Measurements from ENCODE around the gene HSF5. TPM values are rescaled to one million over a fixed set of nuclear protein-coding genes. Genes with fewer than 3 reads are reported as not detected.

The HSF5 gene
- total and polyA plus RNA-seq, 2 donors (not counting 3 experiments of a cell fraction or from before 2014, with no cell fraction given): 0.03 TPM; not detected in 1

GRCh38 chr17:58531122-58531521 is 42.9 kb upstream of the HSF5 start:
- DNase-seq (ENCODE audit: low read depth, low spot score): no peak
- CTCF ChIA-PET: interaction anchor here (1.5 to 2.3 kb wide), 3 partner anchors 10 to 12 kb away, joined by 6 to 9 read pairs (median 6); no protein-coding TSS in a partner anchor
- intact Hi-C loops (cut with micrococcal nuclease) (no loop called here), dilution Hi-C loops (cut with MboI; ENCODE audit: extremely low pct_ligation_motif_present, low sequenced_read_pairs) (no loop called here)
- no peak overlapping the region for H3K9ac ChIP-seq (replicated peaks; ENCODE audit: extremely low read depth, insufficient read depth, low read length)
- no TSS peak for BruUV-seq (replicated peaks)
- peak overlapping the region in 1 of 3 experiments; percentile 44 for H3K4me3 ChIP-seq (replicated peaks in 1 of 3; ENCODE audit: insufficient read depth in 1 of 3, low read depth in 1 of 3, low read length in 3 of 3)
- POLR2A ChIA-PET: no interaction called here
- H4K20me1 ChIP-seq (replicated peaks; ENCODE audit: control insufficient read depth, extremely low read depth, insufficient read depth, low read length): no peaks in the 10 kb centered on the region
- H3K36me3 ChIP-seq (ENCODE audit: control insufficient read depth in 2 of 2, extremely low read depth in 1 of 2, insufficient read depth in 2 of 2, low read length in 2 of 2): no peaks in the 10 kb centered on the region
- TF ChIP-seq GATA2 (IDR thresholded peaks at IDR 0.05; ENCODE audit: insufficient read depth, insufficient read length, low read depth, low read length): no peak
- H3K4me2 ChIP-seq (ENCODE audit: insufficient read depth, low read length): peak overlapping the region; percentile 88
- no peak overlapping the region for H3K27ac ChIP-seq (ENCODE audit: insufficient read depth, low read depth, low read length)
- H3K27me3 ChIP-seq (ENCODE audit: control insufficient read depth in 2 of 2, insufficient read depth in 2 of 2, low read length in 2 of 2): peaks cover under 1 to 2% of the 10 kb centered on the region in 2 experiments
- H3K9me3 ChIP-seq (replicated peaks; ENCODE audit: control insufficient read depth, insufficient read depth, low read length): no peaks in the 10 kb centered on the region
- no peaks in the 10 kb centered on the region for H3K9me1 ChIP-seq (replicated peaks; ENCODE audit: control insufficient read depth, extremely low read depth, insufficient read depth, low read length)
- no peaks in the 10 kb centered on the region for H3K79me2 ChIP-seq (ENCODE audit: control insufficient read depth, insufficient read depth, low read length)
- H2AFZ ChIP-seq (ENCODE audit: low read depth, low read length): no peak overlapping the region
- FAIRE-seq: no peak
- H3K4me1 ChIP-seq (ENCODE audit: control insufficient read depth, extremely low read depth, insufficient read depth, low read length): peaks cover 15% of the 10 kb centered on the region

DNA sequence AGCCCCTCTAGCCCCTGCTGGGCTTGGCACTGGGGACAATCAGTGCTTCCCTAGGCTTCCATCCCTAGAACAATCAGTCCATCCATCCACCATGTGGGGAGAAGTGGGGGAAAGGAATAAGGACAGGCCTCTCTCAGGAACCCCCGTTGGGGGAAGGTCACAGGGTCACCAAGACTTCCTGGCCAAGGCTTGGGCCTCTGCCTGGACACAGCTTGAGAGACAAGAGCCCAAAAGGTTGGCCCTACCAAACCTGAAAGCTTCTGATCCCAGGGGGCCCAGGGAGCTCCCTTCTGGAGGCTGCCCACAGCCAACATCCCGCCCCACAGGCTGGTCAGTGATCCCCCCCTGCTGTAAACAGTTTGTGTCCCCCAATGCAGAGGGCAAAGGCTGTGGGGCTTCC is 42.4 kb upstream of the HSF5 start:
- Histone ChIP-seq H3K9ac (replicated peaks; ENCODE audit: extremely low read depth, insufficient read depth, low read length) (no peak overlapping the region), H3K4me1 (ENCODE audit: control insufficient read depth, extremely low read depth, insufficient read depth, low read length) (peaks cover 16% of the 10 kb centered on the region), H4K20me1 (replicated peaks; ENCODE audit: control insufficient read depth, extremely low read depth, insufficient read depth, low read length) (no peaks in the 10 kb centered on the region), H3K79me2 (ENCODE audit: control insufficient read depth, insufficient read depth, low read length) (no peaks in the 10 kb centered on the region), H3K36me3 (ENCODE audit: control insufficient read depth in 2 of 2, extremely low read depth in 1 of 2, insufficient read depth in 2 of 2, low read length in 2 of 2) (no peaks in the 10 kb centered on the region), H3K9me3 (replicated peaks; ENCODE audit: control insufficient read depth, insufficient read depth, low read length) (no peaks in the 10 kb centered on the region), H3K4me3 (replicated peaks in 1 of 3; ENCODE audit: insufficient read depth in 1 of 3, low read depth in 1 of 3, low read length in 3 of 3) (no peak overlapping the region), H3K4me2 (ENCODE audit: insufficient read depth, low read length) (no peak overlapping the region), H3K9me1 (replicated peaks; ENCODE audit: control insufficient read depth, extremely low read depth, insufficient read depth, low read length) (no peaks in the 10 kb centered on the region), H2AFZ (ENCODE audit: low read depth, low read length) (no peak overlapping the region), H3K27me3 (ENCODE audit: control insufficient read depth in 2 of 2, insufficient read depth in 2 of 2, low read length in 2 of 2) (peaks cover 0 to 2% of the 10 kb centered on the region in 2 experiments), H3K27ac (ENCODE audit: insufficient read depth, low read depth, low read length) (no peak overlapping the region)
- FAIRE-seq (no peak), DNase-seq (ENCODE audit: low read depth, low spot score) (no peak)
- dilution Hi-C loops (cut with MboI; ENCODE audit: extremely low pct_ligation_motif_present, low sequenced_read_pairs): no loop called here
- intact Hi-C loops (cut with micrococcal nuclease): no loop called here
- TF ChIP-seq, protein P1, sequence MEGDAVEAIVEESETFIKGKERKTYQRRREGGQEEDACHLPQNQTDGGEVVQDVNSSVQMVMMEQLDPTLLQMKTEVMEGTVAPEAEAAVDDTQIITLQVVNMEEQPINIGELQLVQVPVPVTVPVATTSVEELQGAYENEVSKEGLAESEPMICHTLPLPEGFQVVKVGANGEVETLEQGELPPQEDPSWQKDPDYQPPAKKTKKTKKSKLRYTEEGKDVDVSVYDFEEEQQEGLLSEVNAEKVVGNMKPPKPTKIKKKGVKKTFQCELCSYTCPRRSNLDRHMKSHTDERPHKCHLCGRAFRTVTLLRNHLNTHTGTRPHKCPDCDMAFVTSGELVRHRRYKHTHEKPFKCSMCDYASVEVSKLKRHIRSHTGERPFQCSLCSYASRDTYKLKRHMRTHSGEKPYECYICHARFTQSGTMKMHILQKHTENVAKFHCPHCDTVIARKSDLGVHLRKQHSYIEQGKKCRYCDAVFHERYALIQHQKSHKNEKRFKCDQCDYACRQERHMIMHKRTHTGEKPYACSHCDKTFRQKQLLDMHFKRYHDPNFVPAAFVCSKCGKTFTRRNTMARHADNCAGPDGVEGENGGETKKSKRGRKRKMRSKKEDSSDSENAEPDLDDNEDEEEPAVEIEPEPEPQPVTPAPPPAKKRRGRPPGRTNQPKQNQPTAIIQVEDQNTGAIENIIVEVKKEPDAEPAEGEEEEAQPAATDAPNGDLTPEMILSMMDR (IDR thresholded peaks at IDR 0.05; ENCODE audit: extremely low read depth in 1 of 2, insufficient read depth in 1 of 2, low read depth in 1 of 2, low read length in 2 of 2): no peak
- TF ChIP-seq POLR2AphosphoS5 (IDR thresholded peaks at IDR 0.05; ENCODE audit: insufficient read depth, low read depth, low read length) (no peak), JUN (IDR thresholded peaks at IDR 0.05; ENCODE audit: borderline replicate concordance, insufficient read depth, insufficient read length, low read depth) (no peak), MAX (IDR thresholded peaks at IDR 0.05; ENCODE audit: insufficient read depth, insufficient read length) (no peak), EZH2 (IDR thresholded peaks at IDR 0.05; ENCODE audit: borderline replicate concordance, low read depth, low read length, severe bottlenecking) (no peak), FOS (IDR thresholded peaks at IDR 0.05; ENCODE audit: borderline replicate concordance, insufficient read depth, low read length) (no peak), MYC (IDR thresholded peaks at IDR 0.05; ENCODE audit: low read depth, low read length) (no peak), GATA2 (IDR thresholded peaks at IDR 0.05; ENCODE audit: insufficient read depth, insufficient read length, low read depth, low read length) (no peak), POLR2A (IDR thresholded peaks at IDR 0.05; ENCODE audit: low read depth, low read length) (no peak)
- no TSS peak for BruUV-seq (replicated peaks)
- ChIA-PET POLR2A (no interaction called here), CTCF (interaction anchor here (0.8 to 2.3 kb wide), 3 partner anchors 10 to 12 kb away, joined by 4 to 6 read pairs (median 6); no protein-coding TSS in a partner anchor)
